IPS DF 6.9 (cell line): ENCODE measurements around the gene CPB1.

Experiments used
- DNase-seq: peaks from one replicate; pipeline ENCODE4 v3.0.0-alpha.2; 2013; ENCODE audit warnings: low read depth, low spot score
- H3K27ac ChIP-seq: one replicate; pipeline ENCODE4 v1.5.1; 2013; ENCODE audit warnings: low read length, control low read depth
- H3K27me3 ChIP-seq: 2 replicates; pipeline ENCODE4 v1.6.1; 2013; ENCODE audit warnings: mild to moderate bottlenecking, low read length; ENCODE audit not compliant: control insufficient read depth, insufficient read depth
- H3K36me3 ChIP-seq: 2 replicates; pipeline ENCODE4 v1.6.1; 2013; ENCODE audit warnings: low read length; ENCODE audit not compliant: control insufficient read depth, insufficient read depth
- H3K4me1 ChIP-seq: 2 replicates; pipeline ENCODE4 v1.6.1; 2013; ENCODE audit warnings: low read length; ENCODE audit not compliant: control insufficient read depth, insufficient read depth
- H3K4me3 ChIP-seq: 2 replicates; pipeline ENCODE4 v1.5.1; 2013; ENCODE audit warnings: mild to moderate bottlenecking, low read length
- H3K9me3 ChIP-seq: 2 replicates; pipeline ENCODE4 v1.6.1; 2013; ENCODE audit warnings: low read length, inconsistent platforms; ENCODE audit not compliant: control insufficient read depth, insufficient read depth
- WGBS: extraction: QIAGEN DNeasy Blood & Tissue Kit; methylation state at CpG from one replicate; pipeline ENCODE4 v1.1.7; 2013; ENCODE audit warnings: mixed read lengths, missing lambda C conversion rate; ENCODE audit not compliant: insufficient read length, insufficient coverage; 5-methylcytosine and 5-hydroxymethylcytosine counted together

The CPB1 gene

DNA sequence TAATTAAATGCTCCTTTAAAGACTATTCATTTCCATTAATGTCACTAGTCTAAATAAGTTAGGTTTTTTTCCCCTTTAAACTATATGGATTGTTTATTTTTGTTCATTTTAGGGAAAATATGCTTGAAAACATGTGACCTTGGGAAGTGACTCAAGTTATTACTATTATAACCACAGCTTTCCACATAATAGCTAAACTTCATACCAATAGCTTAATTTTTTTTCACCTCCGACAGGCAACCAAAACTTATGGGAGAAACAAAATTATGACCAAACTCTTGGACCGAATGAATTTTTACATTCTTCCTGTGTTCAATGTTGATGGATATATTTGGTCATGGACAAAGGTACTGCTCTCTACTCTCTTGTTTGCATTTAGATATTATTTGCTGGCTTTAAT is 53.7 kb downstream of the CPB1 start:
- WGBS = no CpG with 5 or more reads among the region's 2 CpGs
- Histone ChIP-seq H3K4me3 (no peak overlapping the region), H3K9me3 (no peaks in the 10 kb centered on the region), H3K4me1 (no peaks in the 10 kb centered on the region), H3K36me3 (no peaks in the 10 kb centered on the region), H3K27ac (no peak overlapping the region), H3K27me3 (no peaks in the 10 kb centered on the region)
- DNase-seq = no peak

GRCh38 chr3:148882288-148882687 is 54.7 kb downstream of the CPB1 start:
- no peak overlapping the region for H3K4me3 ChIP-seq
- no peaks in the 10 kb centered on the region for H3K36me3 ChIP-seq
- no CpG with 5 or more reads among the region's 4 CpGs for WGBS
- DNase-seq = no peak
- H3K9me3 ChIP-seq = no peaks in the 10 kb centered on the region
- H3K27ac ChIP-seq = no peak overlapping the region
- H3K4me1 ChIP-seq = no peaks in the 10 kb centered on the region
- H3K27me3 ChIP-seq = no peaks in the 10 kb centered on the region

DNA sequence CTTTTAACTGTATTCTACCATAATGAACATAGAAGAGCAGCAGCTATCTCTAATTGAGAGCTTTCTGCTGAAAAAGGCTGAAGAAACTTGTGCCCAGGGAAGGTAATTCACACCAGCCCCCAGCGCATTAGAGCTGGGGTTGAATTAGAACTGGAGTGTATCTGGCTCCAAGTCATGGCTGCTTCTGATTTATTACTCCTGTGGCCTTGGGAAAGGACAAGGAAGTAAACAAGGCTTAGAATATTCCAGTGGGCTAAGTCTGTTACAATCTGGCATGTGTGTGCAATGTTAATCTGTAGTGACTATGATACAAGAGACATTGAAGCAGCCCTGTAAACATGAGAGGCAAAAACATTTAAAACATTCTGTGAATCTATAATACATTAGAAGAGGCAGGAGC is 55.6 kb downstream of the CPB1 start:
- Histone ChIP-seq H3K4me1 (no peaks in the 10 kb centered on the region), H3K9me3 (no peaks in the 10 kb centered on the region), H3K27ac (no peak overlapping the region), H3K4me3 (no peak overlapping the region), H3K27me3 (no peaks in the 10 kb centered on the region), H3K36me3 (no peaks in the 10 kb centered on the region)
- no CpG with 5 or more reads among the region's 1 CpG for WGBS
- DNase-seq = no peak

DNA sequence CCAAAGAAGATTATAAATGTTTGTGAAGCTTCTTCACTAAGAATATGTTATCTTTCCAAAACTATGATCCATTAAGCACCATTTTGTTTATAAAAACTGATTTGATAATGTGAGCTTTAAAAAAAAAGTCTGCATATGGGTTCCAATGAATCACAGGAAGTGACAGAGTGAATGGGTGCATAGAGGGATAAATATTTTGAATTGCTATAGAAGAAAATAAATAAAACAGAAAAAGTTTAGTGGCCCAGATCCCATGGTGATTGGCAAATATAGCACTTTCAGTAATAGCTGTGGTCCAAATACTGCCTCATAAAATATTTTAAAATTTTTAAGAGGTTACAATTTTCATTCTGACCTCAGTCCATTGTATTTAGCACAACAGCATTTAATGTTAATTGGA is 56.6 kb downstream of the CPB1 start:
- no peak for DNase-seq
- no peaks in the 10 kb centered on the region for H3K36me3 ChIP-seq
- H3K27ac ChIP-seq = no peak overlapping the region
- no peak overlapping the region for H3K4me3 ChIP-seq
- H3K27me3 ChIP-seq = no peaks in the 10 kb centered on the region
- no peaks in the 10 kb centered on the region for H3K4me1 ChIP-seq
- no peaks in the 10 kb centered on the region for H3K9me3 ChIP-seq

- H3K4me1 ChIP-seq = no peaks in the 10 kb centered on the region
- no peaks in the 10 kb centered on the region for H3K9me3 ChIP-seq
- no peak for DNase-seq
- no CpG with 5 or more reads among the region's 2 CpGs for WGBS
- H3K36me3 ChIP-seq = no peaks in the 10 kb centered on the region
- H3K27me3 ChIP-seq = no peaks in the 10 kb centered on the region
- no peak overlapping the region for H3K4me3 ChIP-seq
- H3K27ac ChIP-seq = no peak overlapping the region
These were observed 62.2 kb downstream of the CPB1 start for GRCh38 chr3:148889828-148890227.

GRCh38 chr3:148896062-148896461 is 68.5 kb downstream of the CPB1 start:
- Histone ChIP-seq H3K4me3 (no peak overlapping the region), H3K4me1 (no peaks in the 10 kb centered on the region), H3K27ac (no peak overlapping the region), H3K36me3 (no peaks in the 10 kb centered on the region), H3K9me3 (no peaks in the 10 kb centered on the region), H3K27me3 (no peaks in the 10 kb centered on the region)
- no peak for DNase-seq
- WGBS = no CpG with 5 or more reads among the region's 3 CpGs

GRCh38 chr3:148901987-148902791 is 74.6 kb downstream of the CPB1 start:
- H3K9me3 ChIP-seq = no peaks in the 10 kb centered on the region
- no peak for DNase-seq
- H3K27me3 ChIP-seq = no peaks in the 10 kb centered on the region
- no peaks in the 10 kb centered on the region for H3K36me3 ChIP-seq
- no peaks in the 10 kb centered on the region for H3K4me1 ChIP-seq
- WGBS = no CpG with 5 or more reads among the region's 4 CpGs
- H3K4me3 ChIP-seq = no peak overlapping the region
- H3K27ac ChIP-seq = no peak overlapping the region

GRCh38 chr3:148903022-148903442 is 75.4 kb downstream of the CPB1 start:
- no peaks in the 10 kb centered on the region for H3K27me3 ChIP-seq
- H3K9me3 ChIP-seq = no peaks in the 10 kb centered on the region
- H3K36me3 ChIP-seq = no peaks in the 10 kb centered on the region
- H3K27ac ChIP-seq = no peak overlapping the region
- DNase-seq = no peak
- H3K4me3 ChIP-seq = no peak overlapping the region
- no CpG with 5 or more reads among the region's 2 CpGs for WGBS
- H3K4me1 ChIP-seq = no peaks in the 10 kb centered on the region

- no peak overlapping the region for H3K4me3 ChIP-seq
- H3K27ac ChIP-seq = no peak overlapping the region
- H3K36me3 ChIP-seq = no peaks in the 10 kb centered on the region
- no peak for DNase-seq
- no peaks in the 10 kb centered on the region for H3K4me1 ChIP-seq
- H3K9me3 ChIP-seq = no peaks in the 10 kb centered on the region
- no peaks in the 10 kb centered on the region for H3K27me3 ChIP-seq
These were observed 76.3 kb downstream of the CPB1 start for GRCh38 chr3:148903941-148904340.

GRCh38 chr3:148906667-148907066 is 79.1 kb downstream of the CPB1 start:
- H3K4me1 ChIP-seq = peaks cover 1% of the 10 kb centered on the region; the same call in 1 of the 2 replicates
- no peak overlapping the region for H3K27ac ChIP-seq
- H3K27me3 ChIP-seq = no peaks in the 10 kb centered on the region
- H3K4me3 ChIP-seq = no peak overlapping the region
- DNase-seq = no peak
- WGBS = no CpG with 5 or more reads among the region's 2 CpGs
- no peaks in the 10 kb centered on the region for H3K36me3 ChIP-seq
- no peaks in the 10 kb centered on the region for H3K9me3 ChIP-seq
